ENCODE results near the gene SCFD1. TPM values are rescaled to one million over a fixed set of nuclear protein-coding genes. Genes with fewer than 3 reads are reported as not detected.

Gene SCFD1
- total RNA-seq, 4 donors from 2014 or later: 50.4 to 82.1 (median 52.6) TPM

- intact Hi-C loops (cut with DNase I): no loop called here
- Histone ChIP-seq H3K36me3 (no peaks in the 10 kb centered on the region), H3K27me3 (peaks cover 0 to 3% (median 0%) of the 10 kb centered on the region in 4 donors), H3K4me1 (no peaks in the 10 kb centered on the region), H3K9me3 (no peaks in the 10 kb centered on the region), H3K27ac (no peak overlapping the region), H3K4me3 (no peak overlapping the region)
- no peak for DNase-seq
- TF ChIP-seq CTCF (IDR thresholded peaks at IDR 0.05): no peak
- no peak for TF ChIP-seq POLR2A (IDR thresholded peaks at IDR 0.05)
These were observed 157.1 kb downstream of the SCFD1 start for GRCh38 chr14:30779210-30779609.

Other genes starting within 250 kb of the SCFD1 start
- 10 to 100 TPM in 3 of 4 donors, 1 to 10 TPM in 1; 4.1 to 15.6 (median 11.7) TPM for gene G2E3, start 63.2 kb upstream of the SCFD1 start, total RNA-seq

Data from esophagus squamous epithelium (tissue), 5 donors.